ENCODE results near the gene RARB.

DNA sequence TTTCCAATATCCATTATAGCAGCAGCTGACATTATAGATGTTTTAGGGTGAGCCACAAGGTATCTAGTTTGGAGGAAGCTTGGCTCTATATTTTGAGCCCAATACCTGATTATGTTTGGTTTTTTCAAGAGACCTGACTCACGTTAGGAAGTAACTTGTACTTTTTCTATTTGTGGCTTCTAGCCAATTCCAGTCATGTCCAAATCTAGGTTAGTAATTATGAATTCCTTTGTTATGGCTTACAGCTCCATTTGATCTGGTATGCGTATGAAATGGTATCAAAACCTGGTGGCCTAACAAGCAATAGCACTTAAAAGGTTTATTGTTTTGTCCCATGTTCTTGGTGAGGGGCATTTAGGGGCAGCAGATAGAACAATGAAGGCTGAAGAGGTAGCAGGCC is 120.8 kb downstream of the RARB start:
- TF ChIP-seq, protein P1, sequence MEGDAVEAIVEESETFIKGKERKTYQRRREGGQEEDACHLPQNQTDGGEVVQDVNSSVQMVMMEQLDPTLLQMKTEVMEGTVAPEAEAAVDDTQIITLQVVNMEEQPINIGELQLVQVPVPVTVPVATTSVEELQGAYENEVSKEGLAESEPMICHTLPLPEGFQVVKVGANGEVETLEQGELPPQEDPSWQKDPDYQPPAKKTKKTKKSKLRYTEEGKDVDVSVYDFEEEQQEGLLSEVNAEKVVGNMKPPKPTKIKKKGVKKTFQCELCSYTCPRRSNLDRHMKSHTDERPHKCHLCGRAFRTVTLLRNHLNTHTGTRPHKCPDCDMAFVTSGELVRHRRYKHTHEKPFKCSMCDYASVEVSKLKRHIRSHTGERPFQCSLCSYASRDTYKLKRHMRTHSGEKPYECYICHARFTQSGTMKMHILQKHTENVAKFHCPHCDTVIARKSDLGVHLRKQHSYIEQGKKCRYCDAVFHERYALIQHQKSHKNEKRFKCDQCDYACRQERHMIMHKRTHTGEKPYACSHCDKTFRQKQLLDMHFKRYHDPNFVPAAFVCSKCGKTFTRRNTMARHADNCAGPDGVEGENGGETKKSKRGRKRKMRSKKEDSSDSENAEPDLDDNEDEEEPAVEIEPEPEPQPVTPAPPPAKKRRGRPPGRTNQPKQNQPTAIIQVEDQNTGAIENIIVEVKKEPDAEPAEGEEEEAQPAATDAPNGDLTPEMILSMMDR (IDR thresholded peaks at IDR 0.05; ENCODE audit: low read depth, low read length) = no peak
- no peak for TF ChIP-seq EZH2phosphoT487 (IDR thresholded peaks at IDR 0.05; ENCODE audit: low read depth)
